ENCODE measurements around the gene EMCN.

The EMCN gene

DNA sequence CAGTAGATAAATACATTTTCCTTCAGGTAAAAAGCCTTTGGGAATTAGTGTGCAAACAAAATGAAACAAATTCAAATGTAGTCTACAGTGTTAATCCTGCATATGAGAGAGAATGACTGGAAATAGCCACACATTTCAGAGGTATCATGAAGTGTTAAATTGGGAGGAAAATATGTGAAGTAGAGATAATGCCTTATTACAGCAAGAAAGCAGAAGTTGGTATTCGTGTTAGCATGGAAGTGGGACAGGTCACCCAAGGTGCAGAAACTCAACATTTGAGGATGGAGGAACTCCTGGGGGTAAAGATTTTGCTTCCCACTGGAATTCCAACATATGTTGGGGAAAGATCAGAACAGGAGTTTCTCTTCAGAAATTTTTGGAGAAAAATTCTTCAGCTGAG is 51.3 kb downstream of the EMCN start:
- H3K27me3 ChIP-seq (ENCODE audit: control insufficient read depth, low read length), result no peaks in the 10 kb centered on the region
- no peak overlapping the region for H3K4me2 ChIP-seq (ENCODE audit: low read length)
- no peaks in the 10 kb centered on the region for H3K4me1 ChIP-seq (ENCODE audit: control insufficient read depth, low read length)
- H3K9me2 ChIP-seq (replicated peaks; ENCODE audit: control insufficient read depth, low read length), result no peaks in the 10 kb centered on the region
- no peaks in the 10 kb centered on the region for H4K20me1 ChIP-seq (ENCODE audit: control insufficient read depth, insufficient read depth, low read depth, low read length)
- H3K79me2 ChIP-seq (ENCODE audit: control insufficient read depth, low read length), result no peaks in the 10 kb centered on the region
- no peaks in the 10 kb centered on the region for H3K36me3 ChIP-seq (ENCODE audit: control insufficient read depth, low read length)
- no peak for TF ChIP-seq EZH2phosphoT487 (IDR thresholded peaks at IDR 0.05; ENCODE audit: borderline replicate concordance, low read length)
- TF ChIP-seq, protein P1, sequence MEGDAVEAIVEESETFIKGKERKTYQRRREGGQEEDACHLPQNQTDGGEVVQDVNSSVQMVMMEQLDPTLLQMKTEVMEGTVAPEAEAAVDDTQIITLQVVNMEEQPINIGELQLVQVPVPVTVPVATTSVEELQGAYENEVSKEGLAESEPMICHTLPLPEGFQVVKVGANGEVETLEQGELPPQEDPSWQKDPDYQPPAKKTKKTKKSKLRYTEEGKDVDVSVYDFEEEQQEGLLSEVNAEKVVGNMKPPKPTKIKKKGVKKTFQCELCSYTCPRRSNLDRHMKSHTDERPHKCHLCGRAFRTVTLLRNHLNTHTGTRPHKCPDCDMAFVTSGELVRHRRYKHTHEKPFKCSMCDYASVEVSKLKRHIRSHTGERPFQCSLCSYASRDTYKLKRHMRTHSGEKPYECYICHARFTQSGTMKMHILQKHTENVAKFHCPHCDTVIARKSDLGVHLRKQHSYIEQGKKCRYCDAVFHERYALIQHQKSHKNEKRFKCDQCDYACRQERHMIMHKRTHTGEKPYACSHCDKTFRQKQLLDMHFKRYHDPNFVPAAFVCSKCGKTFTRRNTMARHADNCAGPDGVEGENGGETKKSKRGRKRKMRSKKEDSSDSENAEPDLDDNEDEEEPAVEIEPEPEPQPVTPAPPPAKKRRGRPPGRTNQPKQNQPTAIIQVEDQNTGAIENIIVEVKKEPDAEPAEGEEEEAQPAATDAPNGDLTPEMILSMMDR (IDR thresholded peaks at IDR 0.05; ENCODE audit: low read depth, low read length, poor library complexity, severe bottlenecking), result no peak
- H3K27ac ChIP-seq (ENCODE audit: low read depth, low read length), result no peak overlapping the region
- no peaks in the 10 kb centered on the region for H3K9me3 ChIP-seq (ENCODE audit: control insufficient read depth, insufficient read depth, low read length)
- H3K4me3 ChIP-seq (ENCODE audit: low read length), result no peak overlapping the region
- no peaks in the 10 kb centered on the region for H3F3A ChIP-seq (ENCODE audit: control insufficient read depth, insufficient read depth)

DNA sequence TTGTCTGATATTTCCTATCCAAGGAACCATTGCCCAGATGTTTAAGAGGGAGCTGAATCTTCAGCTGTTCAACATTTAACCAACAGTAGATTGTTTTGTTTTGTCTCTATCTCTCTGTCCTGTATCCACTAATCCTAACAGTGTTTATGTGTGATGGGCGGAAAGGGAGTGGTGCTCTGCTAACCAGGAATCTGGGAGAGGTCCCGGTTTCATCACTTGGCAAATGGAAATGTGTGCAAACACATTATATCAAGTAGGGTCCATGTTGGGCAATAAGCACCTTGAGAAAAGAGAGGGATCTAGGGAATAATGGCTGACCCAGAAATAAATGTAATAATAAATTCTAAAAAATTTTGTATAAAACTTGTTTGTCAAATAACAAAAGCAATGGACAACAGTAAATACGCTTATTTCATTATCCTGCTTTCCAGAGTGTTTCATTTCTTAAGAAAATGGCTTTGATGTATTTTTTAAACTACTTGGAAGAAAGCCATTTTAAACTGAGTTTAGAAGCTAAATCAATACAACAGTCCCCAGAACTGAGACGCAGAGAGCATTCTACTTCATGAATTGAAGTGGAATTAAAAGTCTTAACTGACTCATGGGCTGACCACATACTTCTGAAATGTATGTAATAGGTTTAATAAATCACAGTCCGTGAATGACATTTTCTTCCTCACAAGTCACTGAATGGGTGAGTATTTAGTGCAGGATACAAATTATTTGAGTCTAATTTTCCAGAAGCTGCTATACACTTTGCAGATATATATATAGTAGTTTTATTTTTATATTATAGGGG is 55.8 kb downstream of the EMCN start:
- Histone ChIP-seq H3K4me2 (ENCODE audit: low read length) (no peak overlapping the region), H3K79me2 (ENCODE audit: control insufficient read depth, low read length) (no peaks in the 10 kb centered on the region), H3K4me3 (ENCODE audit: low read length) (no peak overlapping the region), H3K27me3 (ENCODE audit: control insufficient read depth, low read length) (no peaks in the 10 kb centered on the region), H3K27ac (ENCODE audit: low read depth, low read length) (no peak overlapping the region), H3K9me3 (ENCODE audit: control insufficient read depth, insufficient read depth, low read length) (no peaks in the 10 kb centered on the region), H4K20me1 (ENCODE audit: control insufficient read depth, insufficient read depth, low read depth, low read length) (no peaks in the 10 kb centered on the region), H3K9me2 (replicated peaks; ENCODE audit: control insufficient read depth, low read length) (no peaks in the 10 kb centered on the region), H3F3A (ENCODE audit: control insufficient read depth, insufficient read depth) (no peaks in the 10 kb centered on the region), H3K36me3 (ENCODE audit: control insufficient read depth, low read length) (no peaks in the 10 kb centered on the region), H3K4me1 (ENCODE audit: control insufficient read depth, low read length) (no peaks in the 10 kb centered on the region)
- TF ChIP-seq, protein P1 (IDR thresholded peaks at IDR 0.05; ENCODE audit: low read depth, low read length, poor library complexity, severe bottlenecking), result no peak
- TF ChIP-seq EZH2phosphoT487 (IDR thresholded peaks at IDR 0.05; ENCODE audit: borderline replicate concordance, low read length), result no peak

DNA sequence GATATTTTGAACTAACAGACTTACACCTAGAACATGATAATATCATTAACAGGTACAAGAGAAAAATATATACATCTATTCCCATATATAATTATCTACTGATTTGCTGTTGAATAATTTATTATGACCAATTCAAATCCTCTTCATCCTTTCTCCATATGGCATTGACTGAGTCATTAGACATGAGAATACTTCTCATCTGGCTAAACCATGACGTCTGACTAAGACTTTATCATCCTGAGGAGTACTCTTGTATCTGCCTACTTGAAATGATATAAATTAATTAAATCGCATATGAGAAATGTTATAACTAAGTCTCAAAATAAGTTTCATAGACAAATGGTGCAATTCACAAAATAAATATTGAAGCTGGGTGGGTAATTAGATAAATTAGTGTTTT is 67.4 kb downstream of the EMCN start:
- no peak overlapping the region for H3K4me2 ChIP-seq (ENCODE audit: low read length)
- no peak for TF ChIP-seq EZH2phosphoT487 (IDR thresholded peaks at IDR 0.05; ENCODE audit: borderline replicate concordance, low read length)

DNA sequence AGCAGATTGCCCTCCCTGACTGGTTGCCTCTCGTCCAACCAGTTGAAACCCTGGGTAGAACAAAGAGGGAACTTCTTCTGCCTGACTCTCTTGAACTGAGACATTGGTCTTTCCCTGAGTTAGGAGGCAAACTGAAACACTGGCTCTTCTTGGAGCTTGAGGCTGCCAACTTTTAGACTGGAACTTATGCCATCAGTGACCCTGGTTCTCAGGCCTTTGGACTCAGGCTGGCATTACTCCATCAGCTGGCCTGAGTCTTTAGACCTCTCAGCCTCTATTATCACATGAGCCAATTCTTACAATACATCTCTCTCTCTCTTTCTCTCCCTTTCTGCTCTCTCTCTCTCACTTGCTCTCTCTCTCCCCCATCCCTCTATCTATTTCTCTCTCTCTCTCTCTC is 86.4 kb downstream of the EMCN start:
- Histone ChIP-seq H3K4me3 (ENCODE audit: low read length) (no peak overlapping the region), H3K4me1 (ENCODE audit: control insufficient read depth, low read length) (no peaks in the 10 kb centered on the region), H3K9me3 (ENCODE audit: control insufficient read depth, insufficient read depth, low read length) (no peaks in the 10 kb centered on the region), H3K9me2 (replicated peaks; ENCODE audit: control insufficient read depth, low read length) (no peaks in the 10 kb centered on the region), H4K20me1 (ENCODE audit: control insufficient read depth, insufficient read depth, low read depth, low read length) (no peaks in the 10 kb centered on the region), H3K79me2 (ENCODE audit: control insufficient read depth, low read length) (no peaks in the 10 kb centered on the region), H3K27me3 (ENCODE audit: control insufficient read depth, low read length) (no peaks in the 10 kb centered on the region), H3F3A (ENCODE audit: control insufficient read depth, insufficient read depth) (no peaks in the 10 kb centered on the region), H3K36me3 (ENCODE audit: control insufficient read depth, low read length) (no peaks in the 10 kb centered on the region), H3K27ac (ENCODE audit: low read depth, low read length) (no peak overlapping the region), H3K4me2 (ENCODE audit: low read length) (no peak overlapping the region)
- TF ChIP-seq, protein P1 (IDR thresholded peaks at IDR 0.05; ENCODE audit: low read depth, low read length, poor library complexity, severe bottlenecking), result no peak
- TF ChIP-seq EZH2phosphoT487 (IDR thresholded peaks at IDR 0.05; ENCODE audit: borderline replicate concordance, low read length), result no peak

More for the DNA sequence above, 67.4 kb downstream of the EMCN start:
- no peak overlapping the region for H3K4me3 ChIP-seq (ENCODE audit: low read length)
- H3K27ac ChIP-seq (ENCODE audit: low read depth, low read length), result no peak overlapping the region
- no peaks in the 10 kb centered on the region for H3K9me2 ChIP-seq (replicated peaks; ENCODE audit: control insufficient read depth, low read length)
- H3F3A ChIP-seq (ENCODE audit: control insufficient read depth, insufficient read depth), result no peaks in the 10 kb centered on the region
- no peaks in the 10 kb centered on the region for H3K79me2 ChIP-seq (ENCODE audit: control insufficient read depth, low read length)
- H3K27me3 ChIP-seq (ENCODE audit: control insufficient read depth, low read length), result no peaks in the 10 kb centered on the region
- H4K20me1 ChIP-seq (ENCODE audit: control insufficient read depth, insufficient read depth, low read depth, low read length), result no peaks in the 10 kb centered on the region
- no peaks in the 10 kb centered on the region for H3K36me3 ChIP-seq (ENCODE audit: control insufficient read depth, low read length)
- H3K9me3 ChIP-seq (ENCODE audit: control insufficient read depth, insufficient read depth, low read length), result no peaks in the 10 kb centered on the region
- no peaks in the 10 kb centered on the region for H3K4me1 ChIP-seq (ENCODE audit: control insufficient read depth, low read length)

All from DOHH2 (cell line).